GM21576 (cell line): Measurements from ENCODE around the gene ZSCAN22.
"Not testable (repeated sequence)": the region's sequence is repeated elsewhere in the genome, so short reads cannot be mapped to it uniquely, and the experiment has no call there.

Experiments used
- ATAC-seq: cut with Tn5 transposase; IDR thresholded peaks from one replicate; pipeline ENCODE4 v1.9.1; 2021; ENCODE audit warnings: mild to moderate bottlenecking, moderate library complexity; ENCODE audit not compliant: unreplicated experiment

Gene ZSCAN22

DNA sequence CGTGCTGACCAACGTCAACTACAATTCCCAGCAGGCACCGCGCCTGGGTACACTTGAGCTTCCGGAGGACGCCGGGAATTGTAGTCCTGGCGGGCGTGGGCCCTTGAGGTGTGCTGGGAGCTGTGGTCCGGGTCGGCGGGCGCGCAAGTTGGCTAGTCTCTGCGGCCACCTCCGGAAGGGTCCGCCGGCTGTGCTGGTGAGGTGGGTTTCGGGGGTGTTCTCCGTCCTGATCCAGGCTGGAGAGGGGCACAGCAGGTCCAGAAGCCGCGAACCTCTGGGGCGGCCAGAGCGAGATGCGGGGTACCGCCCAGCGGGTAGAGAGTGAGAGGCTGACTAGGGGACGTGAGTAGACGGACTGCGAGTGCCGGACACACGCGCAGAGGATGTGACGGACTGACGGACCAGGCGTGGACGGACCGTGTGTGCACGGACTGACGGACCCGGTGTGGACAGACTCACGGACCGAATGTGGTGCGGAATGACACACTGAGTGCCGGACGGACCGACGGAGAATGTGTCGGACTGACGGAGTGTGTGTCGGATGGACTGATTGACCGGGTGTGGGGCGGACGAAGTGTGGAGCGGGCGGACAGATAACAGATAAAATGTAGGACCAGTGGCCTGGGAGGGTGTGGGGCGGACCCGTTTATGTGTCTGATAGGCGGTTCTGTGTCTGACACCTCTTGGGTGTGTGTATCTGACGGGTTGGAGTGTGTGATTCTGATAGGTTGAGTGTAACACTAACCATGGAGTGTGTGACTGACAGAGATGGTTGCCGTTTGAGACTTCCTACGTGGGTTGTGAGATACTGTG lies at the start of gene ZSCAN22:
Gene ZSCAN22 (plus strand): TSS at position 81 of the 813 bp plus-strand sequence. CDS start 7,809 bp downstream, outside the sequence.
- ATAC-seq: peak; percentile 85

DNA sequence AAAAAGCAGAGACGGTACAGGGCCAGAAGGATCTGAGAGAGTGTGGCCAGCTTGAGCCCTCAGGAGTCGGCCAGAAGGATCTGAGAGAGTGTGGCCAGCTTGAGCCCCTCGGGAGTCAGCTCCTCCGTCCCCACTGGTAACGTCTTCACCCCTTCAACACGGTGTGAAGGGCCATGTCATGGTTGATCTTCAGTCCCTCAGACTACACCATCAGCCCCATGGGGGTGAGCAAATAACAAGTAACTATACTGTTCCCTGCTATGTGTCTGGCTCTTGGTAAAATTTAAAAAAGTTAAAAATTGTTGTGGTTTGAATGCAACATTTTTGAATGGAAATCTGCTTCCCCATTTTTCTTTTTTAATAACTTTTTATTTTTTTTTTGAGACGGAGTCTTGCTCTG lies 49.6 kb upstream of the ZSCAN22 start:
- no peak for ATAC-seq

DNA sequence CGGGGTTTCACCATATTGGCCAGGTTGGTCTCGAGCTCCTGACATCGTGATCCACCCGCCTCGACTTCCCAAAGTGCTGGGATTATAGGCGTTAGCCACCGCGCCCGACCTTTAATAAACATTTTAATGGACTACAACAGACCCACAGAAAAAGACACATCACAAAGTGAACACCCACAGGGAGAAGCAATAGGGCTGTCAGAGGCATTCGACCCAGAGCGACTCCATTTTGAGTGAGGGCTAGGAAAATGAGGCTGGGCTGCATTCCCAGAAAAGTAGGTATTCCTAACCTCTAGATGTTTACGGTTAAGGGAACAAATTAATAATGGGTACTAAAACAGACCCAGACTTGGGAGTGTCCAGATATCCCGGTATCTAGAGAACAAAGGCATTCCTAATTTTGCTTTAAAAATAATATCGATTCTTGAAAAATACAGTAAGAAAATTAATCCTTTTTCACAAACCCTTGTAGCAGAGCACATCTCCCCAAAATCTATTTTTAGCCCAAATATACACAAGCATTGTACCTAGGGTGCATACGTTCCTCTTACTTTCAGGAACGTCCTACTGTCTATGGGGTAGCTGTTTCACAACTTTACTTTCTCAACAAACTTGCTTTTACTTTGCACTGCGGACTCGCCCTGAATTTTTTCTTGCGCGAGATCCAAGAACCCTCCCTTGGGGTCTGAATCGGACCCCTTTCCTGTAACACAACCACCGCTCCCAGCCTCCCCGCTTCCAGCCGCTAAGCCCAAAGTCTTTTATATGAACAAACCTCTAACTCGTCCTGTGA lies 48.9 kb upstream of the ZSCAN22 start:
- no peak for ATAC-seq

DNA sequence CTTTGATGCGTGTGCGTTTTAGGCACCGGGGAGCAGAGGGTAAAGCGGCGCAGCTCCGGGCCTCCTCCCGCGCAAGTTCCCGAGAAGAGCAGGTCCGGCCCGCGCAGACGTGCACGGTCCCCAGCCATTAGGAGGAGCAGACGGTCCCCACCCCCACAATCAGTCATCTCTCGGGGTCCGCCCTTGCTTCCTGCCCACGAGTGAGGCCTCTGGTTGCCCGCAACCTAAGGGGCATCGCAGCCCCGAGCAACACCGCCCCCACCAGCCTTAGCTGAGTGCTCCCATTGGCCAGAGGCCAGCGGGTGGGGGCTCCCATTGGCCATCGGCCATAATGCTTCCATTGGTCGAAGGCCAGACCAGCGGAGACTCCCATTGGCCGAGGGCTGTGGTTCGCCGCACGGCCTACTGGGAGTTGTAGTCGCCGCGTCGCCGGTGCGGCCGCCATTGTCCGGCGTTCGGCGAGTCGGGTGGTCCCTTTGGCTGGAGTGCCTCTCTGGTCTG lies 48.2 kb upstream of the ZSCAN22 start, which contains the start of gene ZNF8:
Gene ZNF8 (plus strand): TSS at position 415 of the 501 bp plus-strand sequence. CDS start 127 bp downstream, outside the sequence.
- peak; percentile 95 for ATAC-seq

DNA sequence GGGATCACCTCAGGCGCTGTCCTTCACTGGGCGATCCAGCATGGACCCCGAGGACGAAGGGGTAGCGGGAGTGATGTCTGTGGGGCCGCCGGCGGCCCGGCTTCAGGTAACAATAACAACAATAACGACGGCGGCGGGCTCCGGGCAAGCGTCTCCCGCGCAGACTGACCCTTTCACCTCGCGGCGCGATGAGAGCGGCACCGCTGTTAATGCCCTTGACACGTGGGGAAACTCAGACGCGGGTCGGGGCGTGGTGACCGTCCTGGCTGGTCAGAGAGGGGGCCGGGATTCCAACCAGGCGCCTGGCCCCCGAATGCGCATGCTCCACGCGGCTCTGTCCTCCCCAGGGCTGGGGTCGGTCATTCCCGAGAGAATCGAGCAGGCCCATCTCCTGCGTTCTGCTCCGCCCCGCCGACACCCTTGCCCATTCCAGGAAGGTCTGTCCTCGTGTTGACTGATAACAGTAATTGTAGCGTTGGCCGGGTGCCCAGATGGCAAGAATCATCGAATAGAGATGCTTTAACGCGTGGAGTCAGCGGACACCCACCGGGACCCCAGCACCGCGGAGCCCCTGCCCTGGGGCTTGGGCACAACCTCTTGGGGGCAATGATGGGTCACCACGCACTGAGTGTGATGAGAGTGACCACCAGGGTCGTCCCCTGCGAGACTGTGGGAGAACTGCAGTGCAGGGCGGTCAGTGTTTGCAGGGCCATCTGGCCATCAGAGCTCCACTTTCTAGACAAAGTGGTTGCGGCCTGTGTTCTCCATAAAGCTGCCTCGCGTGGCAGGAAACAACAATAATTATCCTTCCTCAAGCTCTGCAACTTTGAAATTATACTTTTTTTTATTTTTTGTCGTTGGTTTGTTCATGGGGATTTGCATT lies 47.5 kb upstream of the ZSCAN22 start:
- peak; percentile 27 for ATAC-seq

DNA sequence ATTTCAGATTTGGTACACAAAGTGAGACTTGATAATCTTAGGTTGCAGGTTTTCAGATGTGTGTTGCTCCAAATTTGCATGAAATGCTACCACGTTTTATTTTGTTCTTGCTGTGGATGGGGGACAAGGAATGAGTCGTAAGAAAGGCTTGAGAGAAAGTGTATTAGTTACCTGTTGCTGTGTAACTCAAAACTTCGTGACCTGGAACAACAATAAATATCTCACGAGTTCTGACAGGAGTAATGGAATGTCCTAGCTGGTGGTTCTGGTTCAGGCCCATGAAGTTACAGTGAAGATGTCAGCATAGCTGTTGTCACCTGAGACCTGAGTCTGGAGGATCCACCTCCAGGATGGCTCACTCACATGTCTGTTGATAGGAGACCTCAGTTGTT lies 46.9 kb upstream of the ZSCAN22 start:
- ATAC-seq: no peak

DNA sequence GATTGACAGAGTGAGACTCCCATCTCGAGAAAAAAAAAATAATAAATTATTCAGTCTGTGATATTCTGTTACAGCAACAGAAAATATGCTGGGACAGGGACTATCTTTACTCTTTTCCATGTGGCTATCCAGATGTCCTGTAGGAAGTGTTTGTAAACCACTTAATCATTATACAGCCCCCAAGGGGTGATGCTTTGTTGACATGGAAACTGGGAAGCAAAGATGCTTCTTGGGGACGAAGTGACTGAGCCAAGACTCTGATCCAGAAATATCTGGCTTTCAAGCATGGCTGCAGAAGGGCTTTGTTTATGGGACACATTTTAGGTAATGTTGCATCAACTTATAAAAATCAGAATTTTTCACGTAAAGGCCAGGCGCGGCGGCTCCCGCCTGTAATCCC lies 42.6 kb upstream of the ZSCAN22 start:
- ATAC-seq: no peak

DNA sequence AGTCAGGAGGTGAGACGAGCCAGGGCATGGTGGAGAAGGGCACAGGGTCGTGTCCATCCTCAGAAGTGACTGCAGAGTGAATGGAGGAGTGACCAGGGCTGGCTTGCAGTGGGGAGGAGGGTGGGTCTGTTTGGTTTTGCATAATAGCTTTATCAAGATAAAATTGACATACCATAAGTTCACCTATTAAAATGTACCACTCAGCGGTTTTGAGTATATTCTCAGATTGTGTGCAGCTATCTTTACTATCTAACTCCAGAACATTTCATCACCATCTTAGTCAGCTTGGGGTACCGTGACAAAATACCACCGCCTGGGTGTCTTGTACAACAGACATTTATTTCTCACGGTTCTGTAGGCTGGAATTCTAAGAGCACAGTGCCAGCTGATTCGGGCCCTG lies 34.9 kb upstream of the ZSCAN22 start:
- no peak for ATAC-seq

DNA sequence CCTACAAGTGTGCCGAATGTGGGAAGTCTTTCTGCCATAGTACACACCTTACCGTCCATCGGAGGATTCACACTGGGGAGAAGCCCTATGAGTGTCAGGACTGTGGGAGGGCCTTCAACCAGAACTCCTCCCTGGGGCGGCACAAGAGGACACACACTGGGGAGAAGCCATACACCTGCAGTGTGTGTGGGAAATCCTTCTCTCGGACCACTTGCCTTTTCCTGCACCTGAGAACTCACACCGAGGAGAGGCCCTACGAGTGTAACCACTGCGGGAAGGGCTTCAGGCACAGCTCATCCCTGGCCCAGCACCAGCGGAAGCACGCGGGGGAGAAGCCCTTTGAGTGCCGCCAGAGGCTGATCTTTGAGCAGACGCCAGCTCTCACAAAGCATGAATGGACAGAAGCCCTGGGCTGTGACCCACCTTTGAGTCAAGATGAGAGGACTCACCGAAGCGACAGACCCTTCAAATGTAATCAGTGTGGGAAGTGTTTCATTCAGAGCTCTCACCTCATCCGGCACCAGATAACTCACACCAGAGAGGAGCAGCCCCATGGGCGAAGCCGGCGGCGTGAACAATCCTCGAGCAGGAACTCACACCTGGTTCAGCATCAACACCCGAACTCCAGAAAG lies 31.9 kb upstream of the ZSCAN22 start:
- no peak for ATAC-seq

DNA sequence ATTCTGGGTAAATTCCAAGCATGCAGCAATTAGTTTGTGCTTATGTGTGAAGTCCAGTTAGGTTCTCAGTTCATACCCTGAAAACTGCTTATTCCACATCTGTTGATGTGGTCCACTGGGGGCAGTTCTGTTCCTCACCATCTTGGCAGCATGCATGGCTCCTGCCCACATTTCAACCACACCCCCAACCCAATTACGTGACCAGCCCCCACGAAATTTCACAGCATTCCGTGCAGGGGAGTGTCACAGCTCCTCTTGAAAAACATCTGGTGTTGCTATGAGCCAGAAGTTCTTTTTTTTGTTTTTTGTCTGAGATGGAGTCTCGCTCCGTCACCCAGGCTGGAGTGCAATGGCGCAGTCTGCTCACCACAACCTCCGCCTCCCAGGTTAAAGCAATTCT lies 30.7 kb upstream of the ZSCAN22 start:
- ATAC-seq: no peak

DNA sequence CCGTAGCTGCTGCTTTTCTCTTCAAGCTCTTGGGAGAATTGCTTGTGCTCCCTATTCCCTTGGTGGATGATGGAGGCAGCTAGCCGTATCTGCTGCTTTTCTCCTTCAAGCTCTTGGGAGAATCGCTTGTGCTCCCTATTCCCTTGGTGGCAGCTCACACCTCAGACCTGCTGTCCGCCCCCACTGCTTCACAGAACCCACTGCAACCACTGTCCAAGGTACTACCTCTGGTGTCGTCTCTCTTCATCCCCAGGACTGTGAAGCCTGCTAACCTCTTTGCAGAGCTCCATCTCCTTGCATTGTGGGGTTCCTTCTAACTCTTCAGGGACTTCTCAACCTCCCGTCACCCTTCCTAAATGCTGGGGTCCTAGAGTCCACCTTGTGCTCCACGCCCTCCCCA lies 26.2 kb upstream of the ZSCAN22 start:
- ATAC-seq: no peak

DNA sequence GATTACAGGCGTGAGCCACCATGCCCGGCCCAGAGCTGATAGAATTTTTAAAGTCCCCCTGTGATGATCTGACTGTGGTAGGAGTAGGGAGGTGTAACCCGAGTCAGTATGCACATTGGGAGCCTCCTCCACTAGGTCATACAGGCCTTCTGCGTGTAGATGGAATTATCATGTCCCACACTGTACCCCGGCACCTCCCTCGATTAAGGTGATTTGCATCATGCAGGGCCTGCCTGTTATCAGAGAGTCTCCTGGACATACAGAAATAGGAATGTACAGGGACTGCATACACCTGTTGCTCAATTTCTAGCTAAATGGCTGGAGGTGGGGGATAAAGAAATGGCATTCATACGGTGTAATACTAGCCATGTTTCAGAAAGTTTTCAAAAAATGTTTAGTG lies 22.5 kb upstream of the ZSCAN22 start:
- no peak for ATAC-seq

DNA sequence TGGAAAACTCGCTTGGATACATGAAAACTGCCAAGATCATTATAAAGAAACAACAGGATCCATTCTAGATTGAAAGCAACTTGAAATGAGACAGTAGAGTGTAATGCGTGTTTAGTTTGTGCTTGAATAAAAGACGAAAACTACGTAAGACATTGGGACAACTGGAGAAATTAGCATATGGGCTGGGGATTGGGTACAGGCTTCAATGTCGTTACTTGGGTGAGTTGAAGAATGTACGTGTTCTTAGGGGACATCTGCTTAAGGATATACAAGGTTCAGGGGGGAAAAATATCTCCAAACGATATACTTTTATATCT lies 22.1 kb upstream of the ZSCAN22 start:
- ATAC-seq: peak; percentile 7

DNA sequence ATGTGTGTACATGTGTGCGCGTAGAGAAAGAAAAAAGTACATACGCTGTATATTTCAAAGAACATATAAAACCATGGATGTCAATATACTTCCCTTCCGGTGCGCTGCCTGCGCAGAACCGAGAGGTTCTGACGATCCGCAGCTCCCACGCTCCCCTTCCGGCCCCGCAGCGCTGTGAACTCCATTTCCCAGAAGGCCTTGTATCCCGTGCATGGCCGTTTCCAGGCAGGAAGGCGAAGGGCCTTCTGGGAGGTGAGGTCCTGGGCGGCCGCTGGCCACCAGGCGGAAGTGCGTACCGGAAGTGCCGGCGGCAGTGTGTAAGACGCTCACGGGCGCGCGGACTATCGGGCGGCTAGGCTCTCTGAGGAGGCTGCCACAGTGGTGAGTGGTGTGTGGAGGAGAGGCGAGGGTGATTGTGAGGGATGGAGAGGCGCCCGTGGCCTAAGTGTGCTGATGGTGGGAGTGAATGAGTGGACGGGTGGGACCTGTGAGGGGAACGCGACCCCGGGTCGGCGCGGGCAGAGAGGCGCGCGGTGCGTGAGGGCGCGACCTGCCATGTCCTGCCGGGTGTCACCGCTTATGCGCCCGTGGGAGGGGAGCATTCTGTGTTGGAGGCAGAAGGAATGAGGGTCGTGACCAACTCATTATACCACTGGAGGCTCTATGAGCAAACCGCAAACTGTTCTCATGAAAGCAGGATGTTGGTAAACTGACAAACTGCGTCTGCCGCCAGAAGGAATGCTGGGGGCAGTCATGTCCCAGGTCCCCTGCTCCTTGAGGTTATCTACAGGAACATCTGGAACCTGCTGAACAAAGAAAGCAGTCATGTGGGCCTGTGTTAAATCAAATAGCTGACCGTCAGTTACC lies 21.5 kb upstream of the ZSCAN22 start, which contains the start of gene ERVK3-1:
Gene ERVK3-1 (plus strand): TSS at position 313 of the 867 bp plus-strand sequence. CDS start 6,792 bp downstream, outside the sequence.
- ATAC-seq: peak; percentile 96

DNA sequence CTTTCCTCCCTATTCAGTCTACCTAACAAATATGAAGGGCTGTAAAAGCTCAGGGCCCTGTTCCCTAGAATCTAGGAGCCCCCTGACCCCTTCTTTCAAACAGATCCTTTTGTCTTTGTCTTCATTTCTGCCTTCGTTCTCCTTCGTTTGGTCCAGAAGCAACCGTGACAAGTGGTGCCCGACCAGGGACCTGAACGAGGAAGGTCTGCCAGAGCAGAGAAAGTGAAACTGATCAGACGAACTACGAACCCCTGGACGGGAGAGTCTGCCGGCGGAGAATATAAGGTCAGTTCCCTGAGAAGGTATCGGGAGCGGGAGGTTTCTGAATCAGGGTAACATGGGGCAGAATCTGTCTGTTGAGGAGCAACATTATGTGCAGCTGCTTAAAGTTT lies 20.9 kb upstream of the ZSCAN22 start:
- no peak for ATAC-seq

DNA sequence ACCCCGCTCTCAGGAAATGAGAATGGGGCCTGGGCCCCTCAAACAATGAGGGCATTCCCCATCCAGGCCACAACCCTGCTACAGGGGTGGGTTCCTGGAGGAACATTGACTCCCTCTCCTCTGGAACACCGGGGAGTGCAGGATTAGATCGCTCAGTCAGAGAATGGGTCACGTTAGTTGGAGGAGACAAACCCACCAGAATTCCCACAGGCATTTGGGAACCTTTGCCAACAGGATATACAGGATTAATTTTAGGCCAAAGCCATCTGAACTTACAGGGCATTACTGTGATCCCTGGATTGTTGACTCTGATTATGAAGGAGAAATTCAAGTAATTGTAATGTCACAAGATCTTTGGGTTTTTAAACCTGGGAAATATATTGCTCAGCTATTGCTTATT lies 19.1 kb upstream of the ZSCAN22 start:
- ATAC-seq: no peak

DNA sequence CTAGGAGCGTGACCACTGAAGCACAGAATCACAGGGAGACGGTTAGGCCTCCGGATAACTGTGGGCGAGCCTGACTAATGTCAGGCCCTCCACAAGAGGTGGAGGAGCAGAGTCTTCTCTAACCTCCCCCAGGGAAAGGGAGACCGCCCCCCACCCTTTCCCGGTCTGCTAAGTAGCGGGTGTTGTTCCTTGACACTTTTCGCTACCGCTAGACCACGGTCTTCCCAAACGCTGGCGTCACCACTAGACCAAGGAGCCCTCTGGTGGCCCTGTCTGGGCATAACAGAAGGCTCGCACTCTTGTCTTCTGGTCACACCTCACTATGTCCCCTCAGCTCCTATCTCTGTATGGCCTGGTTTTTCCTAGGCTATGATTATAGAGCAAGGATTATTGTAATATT lies 16.1 kb upstream of the ZSCAN22 start:
- not testable (repeated sequence) for ATAC-seq

DNA sequence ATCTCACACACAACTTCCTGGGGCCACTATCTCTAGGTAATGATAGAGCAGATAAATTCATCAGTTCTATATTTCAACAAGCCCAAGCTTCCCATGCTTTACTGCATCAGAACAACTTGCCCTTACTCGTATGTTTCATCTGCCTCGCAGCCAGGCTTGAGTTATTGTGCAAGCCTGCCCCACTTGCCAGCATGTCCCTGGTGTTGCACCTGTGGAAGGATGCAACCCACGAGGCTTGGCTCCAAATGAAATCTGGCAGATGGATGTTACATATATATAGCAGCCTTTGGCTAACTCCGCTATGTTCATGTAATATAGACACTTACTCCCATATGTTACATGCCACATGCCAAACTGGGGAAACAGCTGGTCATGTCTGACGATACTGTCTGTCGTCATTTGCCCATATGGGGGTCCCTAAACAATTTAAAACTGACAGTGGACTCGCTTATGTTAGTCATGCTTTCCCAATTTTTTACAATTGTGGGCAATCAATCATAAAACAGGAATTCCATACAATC lies 15.4 kb upstream of the ZSCAN22 start:
- no peak for ATAC-seq

DNA sequence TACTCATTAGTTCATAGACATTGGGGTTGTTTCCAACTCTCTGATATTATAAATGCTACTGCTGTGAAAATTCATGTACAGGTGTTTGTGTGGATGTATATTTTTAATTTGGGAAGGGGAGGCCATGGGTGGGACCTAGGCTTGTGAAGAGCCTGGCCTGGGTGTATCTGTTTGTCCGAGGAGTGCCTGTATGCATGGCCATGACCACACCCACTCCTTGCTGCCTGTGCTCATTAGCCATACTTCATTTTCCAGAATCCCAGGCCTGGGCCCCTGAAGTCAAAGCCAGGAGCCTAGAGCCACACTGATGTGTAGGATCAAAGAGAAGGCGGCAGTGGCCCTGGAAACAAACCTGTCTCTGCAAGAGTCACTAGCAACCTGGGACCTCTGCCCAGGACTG lies 11.2 kb upstream of the ZSCAN22 start:
- no peak for ATAC-seq
